KOPT-K1 (cell line): ENCODE data around the gene RASL12.
"Not testable (repeated sequence)": the region's sequence is repeated elsewhere in the genome, so short reads cannot be mapped to it uniquely, and the experiment has no call there.

Experiments used
- H3K27ac ChIP-seq: fragments of 200-600 bp; sonication (generic); 2 replicates; pipeline ENCODE4 v1.5.1; 2016; ENCODE audit warnings: antibody characterized with exemption, mild to moderate bottlenecking, low read depth, low read length; ENCODE audit not compliant: poor library complexity, severe bottlenecking
- H3K36me3 ChIP-seq: fragments of 200-600 bp; sonication (generic); 2 replicates; pipeline ENCODE4 v1.5.1; 2017; ENCODE audit warnings: antibody characterized with exemption, mild to moderate bottlenecking, low read length, moderate library complexity; ENCODE audit not compliant: insufficient read depth
- H3K9me3 ChIP-seq: fragments of 200-600 bp; sonication (generic); 2 replicates; pipeline ENCODE4 v1.5.1; 2017; ENCODE audit warnings: antibody characterized with exemption, low read length, mild to moderate bottlenecking; ENCODE audit not compliant: insufficient read depth, poor library complexity, severe bottlenecking

RASL12 gene

GRCh38 chr15:65096481-65097385 is 28.9 kb upstream of the RASL12 start:
- H3K9me3 ChIP-seq = no peaks in the 10 kb centered on the region
- peaks cover 44% of the 10 kb centered on the region for H3K36me3 ChIP-seq
- no peak overlapping the region for H3K27ac ChIP-seq

DNA sequence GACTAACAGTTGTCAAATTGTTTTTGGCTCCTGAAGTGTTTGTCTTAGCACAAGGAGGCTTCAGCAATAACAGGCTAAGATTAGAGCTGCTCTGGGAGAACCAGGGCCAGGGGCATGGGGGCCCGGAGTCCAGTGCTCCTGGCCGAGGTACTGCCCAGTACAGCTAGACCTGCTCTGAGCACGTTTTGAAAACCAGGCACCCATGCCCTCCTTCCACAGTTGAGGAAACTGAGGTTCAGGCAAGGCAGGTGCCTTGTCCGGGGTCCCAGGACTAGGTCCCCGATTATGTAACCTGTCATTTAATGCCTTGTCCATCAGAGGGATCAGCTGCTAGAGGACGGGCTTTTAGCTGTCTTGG is 27.9 kb upstream of the RASL12 start:
- H3K9me3 ChIP-seq = no peaks in the 10 kb centered on the region
- peaks cover 34% of the 10 kb centered on the region for H3K36me3 ChIP-seq
- H3K27ac ChIP-seq = no peak overlapping the region

DNA sequence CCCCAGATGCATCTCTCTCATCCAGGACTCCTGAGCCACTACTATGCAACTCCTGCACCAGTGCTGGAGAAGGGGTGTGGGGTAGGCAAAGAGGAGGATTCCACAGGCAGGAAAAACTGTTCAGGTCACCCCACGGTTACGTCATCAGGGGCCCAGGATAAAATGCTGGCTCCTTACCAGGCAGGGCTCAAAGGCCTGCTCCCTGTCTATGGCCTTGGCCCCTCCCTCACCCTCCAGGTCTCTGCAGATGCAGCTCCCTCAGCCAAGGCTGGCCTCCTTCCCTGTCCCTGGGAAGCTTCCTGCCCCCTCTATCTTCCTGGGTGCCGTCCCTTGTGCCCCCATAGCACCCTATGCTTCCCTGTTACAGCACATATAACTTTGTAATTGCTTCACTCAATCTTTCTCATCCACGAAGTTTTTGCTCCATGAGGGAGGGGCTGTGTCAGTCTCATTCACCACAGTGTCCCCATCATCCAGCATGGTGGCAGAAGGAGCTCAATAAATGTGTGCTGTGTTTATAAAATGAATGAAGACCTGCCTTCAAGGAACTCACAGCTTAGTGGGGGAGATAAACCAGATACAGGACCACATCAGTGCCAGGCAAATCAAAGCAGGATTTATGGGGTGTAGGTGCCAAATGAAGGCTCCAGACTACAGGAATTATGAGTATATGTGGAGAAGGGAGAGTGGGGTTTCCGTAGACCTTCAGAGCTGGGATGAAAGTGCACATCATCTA is 27.4 kb upstream of the RASL12 start:
- Histone ChIP-seq H3K27ac (no peak overlapping the region), H3K9me3 (no peaks in the 10 kb centered on the region), H3K36me3 (peaks cover 28% of the 10 kb centered on the region)

DNA sequence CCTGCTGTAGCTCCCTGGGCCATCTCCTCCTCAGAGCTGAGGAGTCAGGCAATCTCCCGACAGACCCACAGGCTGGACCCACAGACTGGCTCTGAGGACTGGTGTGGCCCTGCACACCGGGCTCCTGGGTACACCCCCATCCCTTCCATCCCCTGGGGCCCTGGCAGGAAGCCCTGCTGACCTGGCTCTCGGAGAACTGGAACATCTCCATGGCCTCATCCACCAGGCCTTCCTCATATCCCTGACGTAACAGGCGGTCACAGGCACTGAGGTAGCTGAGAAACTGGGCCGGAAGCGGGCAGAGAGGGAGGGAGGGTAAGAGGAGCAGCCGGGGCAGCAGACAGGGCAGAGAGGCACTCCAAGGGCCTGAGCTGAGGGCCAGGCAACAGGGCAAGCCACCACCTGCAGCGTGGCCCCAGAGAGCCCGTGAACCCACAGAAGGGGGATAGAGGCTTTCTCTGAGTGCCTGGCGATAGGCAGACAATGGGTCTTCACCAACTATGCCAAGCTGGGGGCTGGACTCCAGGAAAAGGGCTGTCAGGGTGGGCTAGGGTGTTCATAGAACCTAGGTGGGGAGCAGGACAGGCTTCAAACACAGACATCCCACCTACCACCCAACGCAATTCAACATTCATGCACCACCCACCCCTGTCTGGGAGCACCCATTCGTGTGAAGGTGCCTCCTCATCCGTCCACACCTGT is 26.7 kb upstream of the RASL12 start:
- Histone ChIP-seq H3K27ac (no peak overlapping the region), H3K9me3 (no peaks in the 10 kb centered on the region), H3K36me3 (peaks cover 21% of the 10 kb centered on the region)

GRCh38 chr15:65093793-65094170 is 26.0 kb upstream of the RASL12 start:
- H3K27ac ChIP-seq, H3K9me3 ChIP-seq: not testable (repeated sequence)
- H3K36me3 ChIP-seq = peaks cover 14% of the 10 kb centered on the region

DNA sequence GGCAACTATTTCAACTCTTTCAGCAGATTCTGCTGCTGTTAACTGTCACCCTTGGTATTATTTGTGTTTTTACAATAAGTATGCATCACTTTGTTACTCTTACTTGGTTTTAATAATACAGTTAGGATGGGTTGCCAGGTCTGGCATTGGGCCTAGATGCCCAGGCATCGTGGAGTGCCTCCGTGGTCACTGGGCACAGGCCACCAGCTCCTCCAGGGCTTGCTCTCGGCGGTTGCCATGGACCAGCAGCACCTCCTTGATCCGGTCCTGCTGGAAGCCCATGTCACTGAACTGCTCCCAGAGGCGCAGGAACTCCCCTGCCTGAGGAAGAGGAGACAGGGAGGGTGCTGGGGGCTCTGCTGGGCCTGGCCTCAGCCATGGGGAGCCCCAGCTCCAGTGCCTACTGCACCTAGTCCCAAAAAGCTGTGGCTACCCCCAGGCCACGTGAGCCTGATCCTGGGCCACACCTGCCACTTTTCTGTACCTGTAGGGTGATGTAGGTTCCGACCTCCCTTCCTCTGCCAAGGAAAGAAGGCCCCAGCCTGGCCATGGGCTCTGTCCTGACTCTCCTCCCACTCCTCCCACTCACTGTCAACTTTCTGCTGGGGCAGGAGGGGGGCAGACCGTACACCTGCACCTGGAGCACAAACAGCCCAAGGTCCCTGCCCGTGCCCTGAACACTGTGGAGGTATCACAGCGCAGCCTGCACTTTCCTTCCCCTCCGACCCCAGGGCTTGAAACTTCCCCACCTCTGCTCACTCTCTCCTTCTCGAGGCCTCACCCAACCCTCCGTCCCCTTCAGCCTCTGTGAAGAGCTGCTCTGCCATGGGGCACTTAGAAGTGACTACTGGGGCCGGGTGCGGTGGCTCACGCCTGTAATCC is 25.4 kb upstream of the RASL12 start:
- Histone ChIP-seq H3K9me3 (no peaks in the 10 kb centered on the region), H3K36me3 (peaks cover 8% of the 10 kb centered on the region), H3K27ac (no peak overlapping the region)

DNA sequence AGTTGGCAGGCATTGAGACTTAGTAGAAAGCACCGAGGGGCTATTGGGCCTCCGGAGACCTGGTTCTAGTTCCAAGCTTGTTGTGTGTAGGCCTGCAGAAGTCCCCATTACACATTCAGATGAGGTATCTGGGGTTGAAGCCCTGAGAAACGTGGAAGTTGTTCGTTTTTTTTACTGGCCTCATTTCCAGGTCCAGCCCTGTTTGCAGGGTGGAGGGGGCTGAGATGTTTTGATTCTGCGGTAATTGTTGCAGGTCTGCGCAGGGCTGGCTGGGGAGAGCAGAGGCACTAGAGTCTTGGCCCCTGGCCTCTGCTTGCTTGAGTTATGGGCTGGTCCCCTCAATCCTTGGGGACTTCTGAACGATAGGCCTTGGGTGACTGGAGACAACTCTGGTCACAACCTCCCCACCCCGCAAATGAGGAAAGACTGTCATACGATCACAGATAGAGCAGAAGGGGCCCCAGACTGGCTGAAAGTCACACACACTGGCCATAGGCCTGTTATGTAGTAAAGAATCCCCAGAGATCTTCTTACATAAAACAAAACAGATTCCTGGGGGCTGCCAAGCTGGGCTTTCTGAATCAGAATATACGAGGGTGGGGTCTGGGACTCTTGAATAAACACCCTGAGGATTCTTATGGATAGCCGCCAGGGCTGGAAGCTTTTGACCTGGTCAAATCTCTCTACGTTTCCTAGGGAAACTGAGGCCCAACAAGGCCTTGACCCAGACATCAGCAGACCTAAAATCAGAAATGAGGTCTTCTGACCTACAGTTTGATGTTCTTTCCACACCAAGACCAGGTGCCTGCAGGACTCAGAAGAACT is 24.4 kb upstream of the RASL12 start:
- H3K27ac ChIP-seq = no peak overlapping the region

GRCh38 chr15:65089206-65089824 is 21.5 kb upstream of the RASL12 start:
- Histone ChIP-seq H3K27ac (no peak overlapping the region), H3K9me3 (no peaks in the 10 kb centered on the region), H3K36me3 (no peaks in the 10 kb centered on the region)

More for the DNA sequence above, 24.4 kb upstream of the RASL12 start:
- no peaks in the 10 kb centered on the region for H3K36me3 ChIP-seq
- no peaks in the 10 kb centered on the region for H3K9me3 ChIP-seq

DNA sequence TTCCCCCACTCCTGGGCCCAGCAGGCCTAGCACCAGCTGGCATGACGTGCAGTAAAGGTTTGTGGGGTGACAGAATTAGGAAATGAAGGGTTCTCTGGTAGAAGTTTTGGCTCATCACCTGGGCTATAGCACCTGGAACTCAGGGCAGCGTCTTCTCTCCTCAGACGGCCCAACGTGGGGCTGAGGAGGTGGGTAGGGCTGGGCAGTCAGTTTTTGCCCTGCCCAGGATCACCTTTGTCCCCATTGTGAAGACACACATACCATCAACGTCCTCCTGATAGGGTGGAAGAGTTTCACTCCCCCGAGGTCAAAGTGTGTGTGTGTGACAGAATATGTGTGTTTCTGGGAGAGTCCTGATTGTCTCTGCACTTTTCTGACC is 20.8 kb upstream of the RASL12 start:
- Histone ChIP-seq H3K27ac (no peak overlapping the region), H3K9me3 (no peaks in the 10 kb centered on the region), H3K36me3 (no peaks in the 10 kb centered on the region)

GRCh38 chr15:65087873-65088642 is 20.3 kb upstream of the RASL12 start:
- Histone ChIP-seq H3K9me3 (no peaks in the 10 kb centered on the region), H3K36me3 (no peaks in the 10 kb centered on the region), H3K27ac (no peak overlapping the region)

DNA sequence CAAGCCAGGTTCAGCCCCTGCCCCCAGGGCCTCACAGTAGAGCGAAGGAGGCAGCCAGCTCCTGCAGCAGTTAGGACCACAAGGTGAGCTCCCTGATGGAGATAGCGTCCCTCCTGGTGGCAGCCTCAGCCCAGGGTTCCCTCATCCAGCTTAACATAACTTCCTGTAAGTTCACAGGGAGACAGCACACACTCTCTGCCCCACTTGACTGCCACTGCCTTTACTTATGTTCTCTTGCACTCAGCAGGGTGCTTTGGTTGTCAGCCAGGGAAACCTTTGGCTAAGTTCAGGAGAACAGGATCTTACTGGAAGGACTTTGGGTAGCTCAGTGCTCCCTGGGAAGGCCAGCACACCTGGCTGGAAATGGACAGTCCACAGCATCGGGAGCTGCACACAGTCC is 19.6 kb upstream of the RASL12 start:
- H3K27ac ChIP-seq = no peak overlapping the region
- no peaks in the 10 kb centered on the region for H3K36me3 ChIP-seq
- no peaks in the 10 kb centered on the region for H3K9me3 ChIP-seq

GRCh38 chr15:65086680-65087111 is 18.9 kb upstream of the RASL12 start:
- Histone ChIP-seq H3K27ac (no peak overlapping the region), H3K9me3 (no peaks in the 10 kb centered on the region), H3K36me3 (no peaks in the 10 kb centered on the region)
